Spleen (tissue), 7 donors: ENCODE measurements around the gene GBX1.

ENCODE experiments used
- CTCF ChIP-seq, 11 experiments: fragments of 200-600 bp in 7 of 11; fragments of 450-650 bp in 4 of 11; sonication (generic) in 4 of 11; IDR thresholded peaks in 8 of 11; conservative IDR thresholded peaks in 3 of 11; 1 replicate in 7 of 11; 2 replicates in 4 of 11; pipeline versions ENCODE4 v1.4.0 to v1.8.0; 2016 to 2021; ENCODE audit warnings: antibody characterized with exemption in 11 of 11, inconsistent platforms in 4 of 11, mild to moderate bottlenecking in 1 of 11
- POLR2A ChIP-seq, 3 donors: fragments of 450-650 bp; IDR thresholded peaks; one replicate each; pipeline ENCODE4 v1.5.1; 2017; ENCODE audit warnings: antibody characterized with exemption in 3 of 3, mild to moderate bottlenecking in 1 of 3
- POLR2AphosphoS5 ChIP-seq, 3 donors: sonication (generic); formaldehyde crosslinking; IDR thresholded peaks; one replicate each; pipeline ENCODE4 v1.5.1; 2017; ENCODE audit warnings: antibody characterized with exemption in 3 of 3
- donor health status: DM: no; HTN: no; CAD: no; lungs with moderate emphysema.
- donor health status: DM: no; HTN: no; CAD: no.
- donor health status: DM: no; HTN: no; CAD: no.

- TF ChIP-seq POLR2A (IDR thresholded peaks at IDR 0.05) (no peak), CTCF (IDR thresholded peaks at IDR 0.05 in 8 of 11, conservative IDR thresholded peaks at IDR 0.05 in 3 of 11) (no peak), POLR2AphosphoS5 (IDR thresholded peaks at IDR 0.05) (no peak)
These were observed 42.5 kb downstream of the GBX1 start for GRCh38 chr7:151124899-151125399.
